Spleen (tissue), 11 donors: ENCODE measurements around the gene FBLN1. TPM values are rescaled to one million over a fixed set of nuclear protein-coding genes. Genes with fewer than 3 reads are reported as not detected.

Experiments
- DNase-seq: peaks from one replicate; pipeline ENCODE4 v3.0.0-alpha.2; 2020
- H3K27ac ChIP-seq, 8 donors: fragments of 200-600 bp; sonication (generic) in 7 of 8; 1 replicate in 4 of 8; 2 replicates in 4 of 8; pipeline versions ENCODE4 v1.5.0 to v1.8.0; 2016 to 2021; ENCODE audit warnings: inconsistent platforms in 4 of 8, mild to moderate bottlenecking in 4 of 8, moderate library complexity in 1 of 8
- H3K27me3 ChIP-seq, 7 donors: fragments of 200-600 bp; sonication (generic) in 6 of 7; replicated peaks in 1 of 7; 1 replicate in 4 of 7; 2 replicates in 3 of 7; pipeline versions ENCODE4 v1.5.0 to v1.8.0; 2016 to 2021; ENCODE audit warnings: inconsistent platforms in 3 of 7, mild to moderate bottlenecking in 1 of 7
- H3K36me3 ChIP-seq, 6 donors: fragments of 200-600 bp; sonication (generic) in 5 of 6; 1 replicate in 4 of 6; 2 replicates in 2 of 6; pipeline versions ENCODE4 v1.5.0 to v1.8.0; 2016 to 2021; ENCODE audit warnings: inconsistent platforms in 2 of 6
- H3K4me1 ChIP-seq, 6 donors: fragments of 200-600 bp; sonication (generic) in 5 of 6; 1 replicate in 3 of 6; 2 replicates in 3 of 6; pipeline versions ENCODE4 v1.5.0 to v1.8.0; 2016 to 2021; ENCODE audit warnings: inconsistent platforms in 3 of 6
- H3K4me3 ChIP-seq, 8 donors: fragments of 200-600 bp; sonication (generic) in 7 of 8; 1 replicate in 4 of 8; 2 replicates in 4 of 8; pipeline versions ENCODE4 v1.5.0 to v1.8.0; 2016 to 2021; ENCODE audit warnings: inconsistent platforms in 4 of 8, mild to moderate bottlenecking in 4 of 8, moderate library complexity in 2 of 8
- H3K9me3 ChIP-seq, 8 donors: fragments of 200-600 bp; sonication (generic) in 7 of 8; 1 replicate in 4 of 8; 2 replicates in 4 of 8; pipeline versions ENCODE4 v1.5.0 to v1.8.0; 2016 to 2021; ENCODE audit warnings: inconsistent platforms in 4 of 8
- POLR2A ChIP-seq, 3 donors: fragments of 450-650 bp; IDR thresholded peaks; one replicate each; pipeline ENCODE4 v1.5.1; 2017; ENCODE audit warnings: antibody characterized with exemption in 3 of 3, mild to moderate bottlenecking in 1 of 3
- POLR2AphosphoS5 ChIP-seq, 3 donors: sonication (generic); formaldehyde crosslinking; IDR thresholded peaks; one replicate each; pipeline ENCODE4 v1.5.1; 2017; ENCODE audit warnings: antibody characterized with exemption in 3 of 3
- WGBS, 5 donors: extraction: QIAGEN DNeasy Blood & Tissue Kit in 3 of 5; methylation state at CpG; one replicate each; pipeline versions ENCODE4 v1.1.5 to v1.1.7; 2013 to 2018; 5-methylcytosine and 5-hydroxymethylcytosine counted together
- intact Hi-C: fragments of 100-400 bp; cut with DNase I; formaldehyde crosslinking; loops from one replicate; pipeline ENCODE4 v1.15.0; 2023; ENCODE audit warnings: low total_unique reads
- polyA plus RNA-seq, 3 donors: library from polyadenylated mRNA; stranded (reverse); fragments of 200-250 nt; gene quantifications; one replicate each; pipeline ENCODE4 v1.2.1, GENCODE V29; 2013
- total RNA-seq, 7 donors: library from RNA; depleted of rRNA in 3 of 7; stranded (reverse); fragments of >200 nt in 3 of 7; fragmentation: NEBNext Ultra II Directional in 4 of 7; extraction: Animal tissue kit (Norgen Biotek cat#: 25700) in 4 of 7; gene quantifications; one replicate each; pipeline versions ENCODE4 v1.1.0 to v1.2.1, GENCODE V29; 2016 to 2021
- TF ChIP-seq, protein P1 (sequence below), 11 experiments: fragments of 200-600 bp in 7 of 11; fragments of 450-650 bp in 4 of 11; sonication (generic) in 4 of 11; IDR thresholded peaks in 8 of 11; conservative IDR thresholded peaks in 3 of 11; 1 replicate in 7 of 11; 2 replicates in 4 of 11; pipeline versions ENCODE4 v1.4.0 to v1.8.0; 2016 to 2021; ENCODE audit warnings: antibody characterized with exemption in 11 of 11, inconsistent platforms in 4 of 11, mild to moderate bottlenecking in 1 of 11
- donor health status: healthy with polysubstance abuse.
- donor health status: DM: no; HTN: no; CAD: no; lungs with moderate emphysema.
- donor health status: DM: no; HTN: no; CAD: no.
- donor health status: Bipolar disorder and iron deficiency.
- donor health status: healthy.
- donor health status: DM: no; HTN: no; CAD: no.
- donor health status: DM: yes; HTN: yes; CAD: no.

FBLN1 gene
- total and polyA plus RNA-seq, 10 donors: 1.9 to 20.3 (median 11.0) TPM

GRCh38 chr22:45577746-45578523, 75.3 kb downstream of the FBLN1 start:
- Histone ChIP-seq H3K9me3 (peaks cover 0 to under 1% (median 0%) of the 10 kb centered on the region in 8 donors), H3K27ac (no peak overlapping the region), H3K4me3 (no peak overlapping the region), H3K36me3 (no peaks in the 10 kb centered on the region), H3K27me3 (peaks cover 0 to 42% (median 6%) of the 10 kb centered on the region in 7 donors), H3K4me1 (peaks cover 4 to 8% (median 6%) of the 10 kb centered on the region in 6 donors)
- WGBS, 5 donors: 21 to 26% (median 25%) methylated on average over 21 to 27 of the region's 27 CpGs
- intact Hi-C loops: no loop called here
- TF ChIP-seq, protein P1, sequence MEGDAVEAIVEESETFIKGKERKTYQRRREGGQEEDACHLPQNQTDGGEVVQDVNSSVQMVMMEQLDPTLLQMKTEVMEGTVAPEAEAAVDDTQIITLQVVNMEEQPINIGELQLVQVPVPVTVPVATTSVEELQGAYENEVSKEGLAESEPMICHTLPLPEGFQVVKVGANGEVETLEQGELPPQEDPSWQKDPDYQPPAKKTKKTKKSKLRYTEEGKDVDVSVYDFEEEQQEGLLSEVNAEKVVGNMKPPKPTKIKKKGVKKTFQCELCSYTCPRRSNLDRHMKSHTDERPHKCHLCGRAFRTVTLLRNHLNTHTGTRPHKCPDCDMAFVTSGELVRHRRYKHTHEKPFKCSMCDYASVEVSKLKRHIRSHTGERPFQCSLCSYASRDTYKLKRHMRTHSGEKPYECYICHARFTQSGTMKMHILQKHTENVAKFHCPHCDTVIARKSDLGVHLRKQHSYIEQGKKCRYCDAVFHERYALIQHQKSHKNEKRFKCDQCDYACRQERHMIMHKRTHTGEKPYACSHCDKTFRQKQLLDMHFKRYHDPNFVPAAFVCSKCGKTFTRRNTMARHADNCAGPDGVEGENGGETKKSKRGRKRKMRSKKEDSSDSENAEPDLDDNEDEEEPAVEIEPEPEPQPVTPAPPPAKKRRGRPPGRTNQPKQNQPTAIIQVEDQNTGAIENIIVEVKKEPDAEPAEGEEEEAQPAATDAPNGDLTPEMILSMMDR (IDR thresholded peaks at IDR 0.05 in 8 of 11, conservative IDR thresholded peaks at IDR 0.05 in 3 of 11): peak; percentile 70 to 94 (median 91)
- peak in 1 of 3 donors; percentile 16 for TF ChIP-seq POLR2AphosphoS5 (IDR thresholded peaks at IDR 0.05)
- no peak for TF ChIP-seq POLR2A (IDR thresholded peaks at IDR 0.05)
- DNase-seq: peak; percentile 93

DNA sequence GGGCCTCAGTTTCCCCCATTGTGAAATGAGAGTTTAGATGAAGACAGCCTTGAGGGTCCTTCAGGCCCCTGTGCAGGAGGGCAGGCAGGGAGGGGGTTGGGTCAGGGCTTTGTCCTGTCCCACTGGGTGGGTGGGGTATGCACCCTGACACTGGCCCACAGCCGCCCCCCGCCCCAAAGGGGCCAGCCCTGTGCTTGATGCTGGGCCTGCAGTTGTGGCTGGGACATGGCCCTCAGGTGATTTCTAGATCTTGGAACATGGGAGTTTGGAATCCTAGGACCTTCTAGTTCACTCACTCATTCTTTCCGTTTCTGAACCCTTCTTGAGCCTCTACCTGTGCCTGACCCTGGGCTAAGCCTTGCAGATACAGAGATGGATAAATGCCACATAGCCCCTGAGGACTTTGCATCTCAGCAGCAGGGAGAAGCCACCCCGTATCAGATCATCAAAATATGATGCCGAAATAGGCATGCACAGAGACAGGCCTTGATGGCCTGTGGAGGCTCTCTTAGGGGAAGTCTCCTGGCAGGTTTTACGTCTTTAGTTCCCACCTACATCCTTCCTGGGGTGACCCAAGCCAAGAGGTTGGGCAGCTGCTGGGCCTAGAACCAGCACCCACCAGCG, 76.0 kb downstream of the FBLN1 start:
- H3K9me3 ChIP-seq: peaks cover 0 to 3% (median 0%) of the 10 kb centered on the region in 8 donors
- H3K27me3 ChIP-seq: peaks cover 0 to 42% (median 6%) of the 10 kb centered on the region in 7 donors
- 76 to 85% (median 76%) methylated on average over 7 of the region's 7 CpGs for WGBS, 5 donors
- peak; percentile 64 for DNase-seq
- intact Hi-C loops: no loop called here
- no peaks in the 10 kb centered on the region for H3K36me3 ChIP-seq
- TF ChIP-seq POLR2AphosphoS5 (IDR thresholded peaks at IDR 0.05) (no peak), POLR2A (IDR thresholded peaks at IDR 0.05) (no peak)
- TF ChIP-seq, protein P1 (IDR thresholded peaks at IDR 0.05 in 8 of 11, conservative IDR thresholded peaks at IDR 0.05 in 3 of 11): no peak
- H3K4me3 ChIP-seq: no peak overlapping the region
- peaks cover 4 to 14% (median 6%) of the 10 kb centered on the region in 6 donors for H3K4me1 ChIP-seq
- no peak overlapping the region for H3K27ac ChIP-seq

DNA sequence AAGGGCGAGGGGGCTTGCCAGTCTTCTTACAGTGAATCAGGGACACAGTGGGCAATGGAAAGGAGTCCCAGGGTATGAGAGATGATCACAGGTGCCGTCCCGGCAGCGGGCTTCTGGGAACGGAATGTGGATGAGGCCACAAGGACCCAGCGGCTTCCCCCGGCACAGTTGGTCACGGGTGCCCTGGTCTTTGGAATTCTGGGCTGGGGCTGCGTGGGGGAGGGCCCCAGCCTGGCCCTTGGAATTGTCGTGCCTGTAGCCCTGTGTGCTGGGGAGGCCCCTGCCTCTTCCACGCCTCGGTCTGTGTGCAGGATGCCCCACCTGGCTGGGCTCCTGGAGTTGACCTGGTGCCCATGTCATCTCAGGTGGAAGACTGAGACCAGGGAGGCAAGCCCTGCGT, 76.6 kb downstream of the FBLN1 start:
- intact Hi-C loops: no loop called here
- 86 to 93% (median 91%) methylated on average over 8 to 13 of the region's 13 CpGs for WGBS, 5 donors
- peak; percentile 64 for DNase-seq
- no peak overlapping the region for H3K27ac ChIP-seq
- H3K27me3 ChIP-seq: peaks cover 0 to 42% (median 6%) of the 10 kb centered on the region in 7 donors
- H3K4me1 ChIP-seq: peaks cover 4 to 21% (median 7%) of the 10 kb centered on the region in 6 donors
- H3K36me3 ChIP-seq: no peaks in the 10 kb centered on the region
- H3K4me3 ChIP-seq: no peak overlapping the region
- TF ChIP-seq POLR2A (IDR thresholded peaks at IDR 0.05): no peak
- TF ChIP-seq, protein P1 (IDR thresholded peaks at IDR 0.05 in 8 of 11, conservative IDR thresholded peaks at IDR 0.05 in 3 of 11): no peak
- TF ChIP-seq POLR2AphosphoS5 (IDR thresholded peaks at IDR 0.05): no peak
- H3K9me3 ChIP-seq: peaks cover 0 to 3% (median 0%) of the 10 kb centered on the region in 8 donors
